ENCODE results near the gene HSPG2.

The HSPG2 gene

GRCh38 chr1:21870611-21871010 is 66.5 kb downstream of the HSPG2 start:
- Histone ChIP-seq H3K27ac (ENCODE audit: insufficient read depth, low read depth, low read length, poor library complexity, severe bottlenecking) (no peak overlapping the region), H3K4me1 (ENCODE audit: control insufficient read depth, insufficient read depth, low read length) (peaks cover 23% of the 10 kb centered on the region), H3K4me3 (ENCODE audit: insufficient read depth, low read depth, low read length) (no peak overlapping the region), H3K36me3 (ENCODE audit: control insufficient read depth, insufficient read depth, low read length) (no peaks in the 10 kb centered on the region), H3K9me3 (ENCODE audit: control insufficient read depth, low read length) (no peaks in the 10 kb centered on the region), H3K27me3 (ENCODE audit: control insufficient read depth, insufficient read depth, low read length, poor library complexity, severe bottlenecking) (no peaks in the 10 kb centered on the region)
- WGBS, 2 experiments: 95 to 96% methylated on average over 15 of the region's 15 CpGs

GRCh38 chr1:21869620-21870121 is 67.4 kb downstream of the HSPG2 start:
- 89 to 91% methylated on average over 13 of the region's 13 CpGs for WGBS, 2 experiments
- Histone ChIP-seq H3K27ac (ENCODE audit: insufficient read depth, low read depth, low read length, poor library complexity, severe bottlenecking) (no peak overlapping the region), H3K4me3 (ENCODE audit: insufficient read depth, low read depth, low read length) (no peak overlapping the region), H3K4me1 (ENCODE audit: control insufficient read depth, insufficient read depth, low read length) (peaks cover 23% of the 10 kb centered on the region), H3K36me3 (ENCODE audit: control insufficient read depth, insufficient read depth, low read length) (no peaks in the 10 kb centered on the region), H3K27me3 (ENCODE audit: control insufficient read depth, insufficient read depth, low read length, poor library complexity, severe bottlenecking) (no peaks in the 10 kb centered on the region), H3K9me3 (ENCODE audit: control insufficient read depth, low read length) (no peaks in the 10 kb centered on the region)

GRCh38 chr1:21868941-21869454 is 68.1 kb downstream of the HSPG2 start:
- Histone ChIP-seq H3K9me3 (ENCODE audit: control insufficient read depth, low read length) (no peaks in the 10 kb centered on the region), H3K27ac (ENCODE audit: insufficient read depth, low read depth, low read length, poor library complexity, severe bottlenecking) (no peak overlapping the region), H3K4me3 (ENCODE audit: insufficient read depth, low read depth, low read length) (no peak overlapping the region), H3K27me3 (ENCODE audit: control insufficient read depth, insufficient read depth, low read length, poor library complexity, severe bottlenecking) (no peaks in the 10 kb centered on the region), H3K36me3 (ENCODE audit: control insufficient read depth, insufficient read depth, low read length) (no peaks in the 10 kb centered on the region), H3K4me1 (ENCODE audit: control insufficient read depth, insufficient read depth, low read length) (peaks cover 22% of the 10 kb centered on the region)
- 79% methylated on average over 12 of the region's 12 CpGs for WGBS, 2 experiments

- no peak overlapping the region for H3K27ac ChIP-seq (ENCODE audit: insufficient read depth, low read depth, low read length, poor library complexity, severe bottlenecking)
- no peaks in the 10 kb centered on the region for H3K36me3 ChIP-seq (ENCODE audit: control insufficient read depth, insufficient read depth, low read length)
- H3K9me3 ChIP-seq (ENCODE audit: control insufficient read depth, low read length): no peaks in the 10 kb centered on the region
- H3K4me1 ChIP-seq (ENCODE audit: control insufficient read depth, insufficient read depth, low read length): peaks cover 16% of the 10 kb centered on the region
- WGBS, 2 experiments: 94 to 95% methylated on average over 7 of the region's 7 CpGs
- H3K27me3 ChIP-seq (ENCODE audit: control insufficient read depth, insufficient read depth, low read length, poor library complexity, severe bottlenecking): no peaks in the 10 kb centered on the region
- H3K4me3 ChIP-seq (ENCODE audit: insufficient read depth, low read depth, low read length): no peak overlapping the region
Measured at GRCh38 chr1:21868482-21868881, 68.6 kb downstream of the HSPG2 start.

GRCh38 chr1:21867451-21867996 is 69.6 kb downstream of the HSPG2 start:
- no peak overlapping the region for H3K4me3 ChIP-seq (ENCODE audit: insufficient read depth, low read depth, low read length)
- peaks cover 10% of the 10 kb centered on the region for H3K4me1 ChIP-seq (ENCODE audit: control insufficient read depth, insufficient read depth, low read length)
- H3K36me3 ChIP-seq (ENCODE audit: control insufficient read depth, insufficient read depth, low read length): no peaks in the 10 kb centered on the region
- H3K9me3 ChIP-seq (ENCODE audit: control insufficient read depth, low read length): no peaks in the 10 kb centered on the region
- H3K27me3 ChIP-seq (ENCODE audit: control insufficient read depth, insufficient read depth, low read length, poor library complexity, severe bottlenecking): no peaks in the 10 kb centered on the region
- no peak overlapping the region for H3K27ac ChIP-seq (ENCODE audit: insufficient read depth, low read depth, low read length, poor library complexity, severe bottlenecking)
- 92 to 94% methylated on average over 5 of the region's 5 CpGs for WGBS, 2 experiments

GRCh38 chr1:21866707-21867043 is 70.4 kb downstream of the HSPG2 start:
- no peaks in the 10 kb centered on the region for H3K9me3 ChIP-seq (ENCODE audit: control insufficient read depth, low read length)
- no peak overlapping the region for H3K4me3 ChIP-seq (ENCODE audit: insufficient read depth, low read depth, low read length)
- peaks cover 10% of the 10 kb centered on the region for H3K4me1 ChIP-seq (ENCODE audit: control insufficient read depth, insufficient read depth, low read length)
- H3K27me3 ChIP-seq (ENCODE audit: control insufficient read depth, insufficient read depth, low read length, poor library complexity, severe bottlenecking): no peaks in the 10 kb centered on the region
- H3K36me3 ChIP-seq (ENCODE audit: control insufficient read depth, insufficient read depth, low read length): no peaks in the 10 kb centered on the region
- WGBS, 2 experiments: 87 to 100% methylated on average over 1 of the region's 1 CpG
- no peak overlapping the region for H3K27ac ChIP-seq (ENCODE audit: insufficient read depth, low read depth, low read length, poor library complexity, severe bottlenecking)

GRCh38 chr1:21865943-21866706 is 71.0 kb downstream of the HSPG2 start:
- Histone ChIP-seq H3K4me3 (ENCODE audit: insufficient read depth, low read depth, low read length) (no peak overlapping the region), H3K27me3 (ENCODE audit: control insufficient read depth, insufficient read depth, low read length, poor library complexity, severe bottlenecking) (no peaks in the 10 kb centered on the region), H3K4me1 (ENCODE audit: control insufficient read depth, insufficient read depth, low read length) (peaks cover 10% of the 10 kb centered on the region), H3K27ac (ENCODE audit: insufficient read depth, low read depth, low read length, poor library complexity, severe bottlenecking) (no peak overlapping the region), H3K36me3 (ENCODE audit: control insufficient read depth, insufficient read depth, low read length) (peaks cover 2% of the 10 kb centered on the region), H3K9me3 (ENCODE audit: control insufficient read depth, low read length) (no peaks in the 10 kb centered on the region)
- 35 to 41% methylated on average over 11 of the region's 11 CpGs for WGBS, 2 experiments

- 89 to 94% methylated on average over 6 to 7 of the region's 7 CpGs for WGBS, 2 experiments
- peaks cover 6% of the 10 kb centered on the region for H3K36me3 ChIP-seq (ENCODE audit: control insufficient read depth, insufficient read depth, low read length)
- H3K9me3 ChIP-seq (ENCODE audit: control insufficient read depth, low read length): no peaks in the 10 kb centered on the region
- H3K4me3 ChIP-seq (ENCODE audit: insufficient read depth, low read depth, low read length): no peak overlapping the region
- no peak overlapping the region for H3K27ac ChIP-seq (ENCODE audit: insufficient read depth, low read depth, low read length, poor library complexity, severe bottlenecking)
- H3K4me1 ChIP-seq (ENCODE audit: control insufficient read depth, insufficient read depth, low read length): peaks cover 10% of the 10 kb centered on the region
- no peaks in the 10 kb centered on the region for H3K27me3 ChIP-seq (ENCODE audit: control insufficient read depth, insufficient read depth, low read length, poor library complexity, severe bottlenecking)
Measured at GRCh38 chr1:21865609-21865942, 71.5 kb downstream of the HSPG2 start.

- no peaks in the 10 kb centered on the region for H3K9me3 ChIP-seq (ENCODE audit: control insufficient read depth, low read length)
- no peaks in the 10 kb centered on the region for H3K27me3 ChIP-seq (ENCODE audit: control insufficient read depth, insufficient read depth, low read length, poor library complexity, severe bottlenecking)
- peaks cover 7% of the 10 kb centered on the region for H3K4me1 ChIP-seq (ENCODE audit: control insufficient read depth, insufficient read depth, low read length)
- H3K27ac ChIP-seq (ENCODE audit: insufficient read depth, low read depth, low read length, poor library complexity, severe bottlenecking): no peak overlapping the region
- H3K36me3 ChIP-seq (ENCODE audit: control insufficient read depth, insufficient read depth, low read length): peaks cover 6% of the 10 kb centered on the region
- 93 to 94% methylated on average over 27 of the region's 27 CpGs for WGBS, 2 experiments
- H3K4me3 ChIP-seq (ENCODE audit: insufficient read depth, low read depth, low read length): no peak overlapping the region
Measured at GRCh38 chr1:21864730-21865129, 72.4 kb downstream of the HSPG2 start.

- Histone ChIP-seq H3K27ac (ENCODE audit: insufficient read depth, low read depth, low read length, poor library complexity, severe bottlenecking) (no peak overlapping the region), H3K4me1 (ENCODE audit: control insufficient read depth, insufficient read depth, low read length) (peaks cover 7% of the 10 kb centered on the region), H3K27me3 (ENCODE audit: control insufficient read depth, insufficient read depth, low read length, poor library complexity, severe bottlenecking) (no peaks in the 10 kb centered on the region), H3K36me3 (ENCODE audit: control insufficient read depth, insufficient read depth, low read length) (peaks cover 6% of the 10 kb centered on the region), H3K9me3 (ENCODE audit: control insufficient read depth, low read length) (no peaks in the 10 kb centered on the region), H3K4me3 (ENCODE audit: insufficient read depth, low read depth, low read length) (no peak overlapping the region)
- WGBS, 2 experiments: 95 to 96% methylated on average over 12 of the region's 12 CpGs
Measured at GRCh38 chr1:21863981-21864380, 73.1 kb downstream of the HSPG2 start.
